Inflammatory macrophage treated with lipopolysaccharide for 4 hours (primary cell): ENCODE measurements around the gene PDHX.
"Not testable (repeated sequence)": the region's sequence is repeated elsewhere in the genome, so short reads cannot be mapped to it uniquely, and the experiment has no call there.

Experiments
- DNase-seq: peaks from one replicate; pipeline ENCODE4 v3.0.0-alpha.2; 2020

Gene PDHX

DNA sequence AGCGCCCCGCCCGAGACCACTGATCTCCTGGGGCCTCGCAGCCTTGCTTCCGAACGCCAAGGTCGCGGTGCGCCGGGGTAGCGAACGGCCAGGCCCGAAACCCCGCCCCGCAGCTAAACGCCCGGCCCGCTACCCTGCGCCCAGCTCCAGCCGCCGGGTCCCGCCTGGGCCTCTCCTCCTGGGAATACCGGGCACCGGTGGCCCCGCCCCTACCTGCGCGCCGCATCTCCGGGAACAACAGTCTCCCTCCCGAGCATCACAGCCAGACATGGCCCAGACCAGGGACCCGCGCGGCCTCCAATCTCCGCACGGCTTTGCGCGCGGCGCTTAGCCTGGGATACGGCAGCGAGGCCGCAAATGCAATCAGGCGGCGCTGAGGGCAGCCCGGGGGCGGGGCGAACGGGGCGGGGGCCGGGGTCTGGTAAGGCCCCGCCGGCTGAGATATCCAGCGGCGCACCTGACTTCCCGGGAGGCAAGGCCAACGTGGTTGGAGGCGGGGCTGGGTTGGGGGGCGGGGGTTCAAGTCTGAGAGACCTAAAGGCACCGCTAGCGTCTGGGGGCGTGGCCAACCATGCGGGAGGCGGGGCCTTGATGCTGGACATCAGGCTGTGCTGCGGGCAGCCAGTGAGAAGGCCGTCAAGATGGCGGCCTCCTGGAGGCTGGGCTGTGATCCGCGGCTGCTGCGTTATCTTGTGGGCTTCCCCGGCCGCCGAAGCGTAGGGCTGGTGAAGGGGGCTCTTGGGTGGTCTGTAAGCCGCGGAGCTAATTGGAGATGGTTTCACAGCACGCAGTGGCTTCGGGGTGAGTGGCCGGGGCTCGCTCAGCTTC is at the start of gene PDHX, which contains the start of gene APIP:
PDHX (plus strand) TSS at position 604 of the 828 bp plus-strand sequence; CDS start at position 642, 38 bp downstream.
APIP (minus strand) TSS at position 365 of the 828 bp plus-strand sequence; CDS start at position 270, 95 bp downstream.
- peak; percentile 99 for DNase-seq

DNA sequence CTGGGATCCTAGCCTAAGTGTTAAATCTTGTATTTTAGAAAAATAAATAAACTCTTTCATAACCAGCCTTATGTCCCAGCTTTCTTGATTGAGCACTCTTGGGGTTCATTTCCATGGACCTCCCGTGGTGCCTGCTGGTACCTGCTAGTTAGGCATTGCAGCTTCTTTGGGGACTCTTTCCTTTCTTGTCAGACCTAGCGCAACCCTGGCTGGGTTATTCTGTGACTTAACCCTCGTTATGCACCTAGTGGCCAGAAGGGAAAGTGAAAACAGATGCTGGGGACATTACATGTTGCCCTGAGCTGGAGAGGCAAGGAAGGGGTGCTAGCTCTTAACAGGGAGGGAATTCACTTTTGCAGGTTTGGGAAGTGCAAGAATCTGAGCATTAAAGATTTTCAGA is 47.0 kb upstream of the PDHX start:
- DNase-seq: no peak

DNA sequence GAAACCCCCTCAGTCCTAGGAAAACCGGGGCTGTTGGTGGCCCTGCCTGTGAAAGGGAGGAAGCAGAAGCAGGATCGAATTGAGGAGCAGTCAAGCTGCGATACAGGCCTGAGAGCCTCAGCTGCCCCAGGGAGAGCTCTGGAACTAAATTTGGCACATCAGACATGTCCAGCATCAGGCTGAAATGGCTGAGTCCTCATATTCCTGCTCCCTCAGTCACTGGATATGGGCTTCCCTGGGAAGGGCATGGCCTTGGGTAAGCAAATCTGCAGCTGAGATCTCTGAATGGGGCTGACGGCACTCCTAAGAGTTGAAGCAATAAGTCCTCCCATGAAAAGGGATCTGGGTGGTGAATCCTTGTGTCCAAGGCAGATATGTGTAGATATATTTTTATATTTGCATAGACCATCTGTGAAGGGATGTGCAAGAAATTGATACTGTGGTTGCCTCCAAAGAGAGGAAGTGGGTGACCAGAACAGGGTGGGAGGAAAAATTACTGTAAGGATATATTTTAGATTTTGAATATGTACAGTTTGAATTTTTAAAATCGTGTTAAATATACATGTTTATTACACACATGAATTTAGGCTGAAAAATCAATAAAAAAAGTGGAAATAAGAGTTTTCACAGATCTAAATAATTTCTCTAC is 45.7 kb upstream of the PDHX start:
- no peak for DNase-seq

DNA sequence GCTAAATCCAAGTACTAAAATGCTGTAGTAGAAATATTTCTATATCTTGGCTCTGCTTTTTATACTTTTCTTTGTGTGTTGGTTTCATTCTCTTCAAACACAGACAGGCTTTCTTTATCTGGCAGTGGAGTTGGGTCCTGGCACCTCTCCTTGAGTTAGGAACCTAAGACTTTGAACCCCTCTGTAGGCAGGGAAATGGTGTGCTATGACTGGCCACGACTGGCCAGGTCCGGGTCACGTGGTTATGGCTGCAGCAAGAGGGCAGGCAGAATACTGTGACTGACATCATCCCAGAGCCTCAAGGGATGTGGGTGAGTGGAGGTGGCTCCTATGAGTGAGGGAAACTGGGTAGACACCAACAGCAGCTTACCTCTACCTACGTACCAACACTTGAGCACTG is 42.2 kb upstream of the PDHX start:
- no peak for DNase-seq

DNA sequence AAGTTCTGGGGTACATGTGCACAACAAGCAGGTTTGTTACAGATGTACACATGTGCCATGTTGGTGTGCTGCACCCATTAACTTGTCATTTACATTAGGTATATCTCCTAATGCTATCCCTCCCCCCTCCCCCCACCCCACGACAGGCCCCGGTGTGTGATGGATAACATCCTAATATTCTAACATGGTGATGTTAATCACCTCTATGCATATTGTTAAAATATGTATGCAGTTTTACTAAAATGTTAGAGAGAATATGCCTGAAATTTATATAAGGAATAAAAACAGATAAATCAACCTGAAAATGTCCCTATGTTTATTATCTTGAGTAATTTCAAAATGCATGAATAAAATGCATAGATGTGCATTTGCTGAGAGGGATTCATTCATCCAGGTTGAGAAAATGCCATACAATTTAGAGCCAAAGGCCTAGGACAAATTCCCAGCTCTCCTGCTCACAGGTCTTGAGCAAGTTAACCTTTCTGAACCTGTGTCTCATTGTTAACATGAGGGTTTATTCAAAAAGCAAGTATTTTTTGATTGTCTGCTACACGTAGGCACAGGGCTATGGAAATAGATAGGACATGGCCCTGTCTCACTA is 38.9 kb upstream of the PDHX start:
- DNase-seq: no peak

DNA sequence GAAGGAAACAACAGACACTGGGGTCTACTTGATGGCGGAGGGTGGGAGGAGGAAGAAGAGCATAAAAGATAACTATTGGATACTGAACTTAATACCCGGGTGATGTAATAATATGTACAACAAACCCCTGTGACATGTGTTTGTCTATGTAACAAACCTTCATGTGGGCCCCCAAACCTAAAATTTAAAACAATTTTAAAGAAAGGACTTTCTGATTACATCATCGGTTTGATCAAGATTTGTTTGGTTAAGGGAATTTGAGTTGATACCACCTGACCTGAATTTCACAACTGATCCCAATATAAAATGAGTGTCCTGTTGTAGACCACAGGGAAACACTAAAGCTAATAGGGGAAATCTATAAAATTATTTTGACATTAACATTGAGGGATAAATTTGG is 34.5 kb upstream of the PDHX start:
- no peak for DNase-seq

DNA sequence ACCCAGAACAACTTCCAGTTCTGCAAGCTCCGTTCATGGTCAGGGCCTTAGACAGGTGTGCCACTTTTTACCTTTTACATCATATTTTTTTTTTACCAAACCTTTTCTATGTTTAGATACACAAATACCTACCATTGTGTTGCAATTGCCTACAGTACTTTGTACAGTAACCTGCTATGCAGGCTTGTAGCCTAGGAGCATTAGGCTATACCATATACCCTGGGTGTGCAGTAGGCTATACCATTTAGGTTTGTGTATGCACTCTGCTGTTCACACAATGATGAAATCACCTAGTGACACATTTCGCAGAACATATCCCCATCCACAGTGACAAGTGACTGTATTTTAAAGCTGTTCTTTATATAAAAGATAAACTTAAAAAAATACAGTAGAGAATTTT is 29.8 kb upstream of the PDHX start:
- no peak for DNase-seq

DNA sequence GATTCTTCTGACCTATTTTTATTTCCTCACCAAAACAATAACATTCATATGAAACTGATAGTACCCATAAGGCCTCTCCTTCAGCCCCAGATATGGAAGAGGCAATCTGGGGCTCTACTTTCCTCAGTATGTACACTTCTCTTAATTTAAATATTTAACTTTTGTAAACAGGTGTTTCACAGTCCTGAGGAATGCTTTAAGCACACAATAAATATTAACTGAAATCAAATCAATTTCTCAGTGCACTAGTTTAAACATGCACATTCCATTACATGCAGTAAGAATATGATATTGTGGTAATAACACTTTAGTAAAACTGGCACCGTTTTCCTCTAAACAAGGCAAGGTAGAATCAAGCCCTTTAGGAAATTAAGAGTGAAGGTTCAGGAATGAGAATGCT is 29.2 kb upstream of the PDHX start:
- no peak for DNase-seq

DNA sequence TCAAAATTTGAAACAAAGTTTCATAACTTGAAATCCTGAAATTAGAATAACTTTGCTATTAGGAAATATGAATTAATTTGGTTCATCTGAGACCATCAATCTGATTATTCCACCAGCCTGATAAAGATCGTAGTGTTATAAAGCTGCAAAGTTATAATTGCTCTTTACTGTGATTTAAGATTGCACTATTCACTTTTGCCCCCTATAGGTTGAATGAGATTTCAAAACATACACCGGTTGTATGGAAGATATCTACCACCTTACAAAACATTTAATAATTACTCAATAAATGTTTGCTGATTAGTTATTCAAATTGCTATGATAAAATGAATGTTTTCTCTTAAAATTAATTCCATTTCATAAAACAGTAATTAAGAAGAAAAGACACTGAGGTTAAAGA is 26.3 kb upstream of the PDHX start:
- DNase-seq: no peak

DNA sequence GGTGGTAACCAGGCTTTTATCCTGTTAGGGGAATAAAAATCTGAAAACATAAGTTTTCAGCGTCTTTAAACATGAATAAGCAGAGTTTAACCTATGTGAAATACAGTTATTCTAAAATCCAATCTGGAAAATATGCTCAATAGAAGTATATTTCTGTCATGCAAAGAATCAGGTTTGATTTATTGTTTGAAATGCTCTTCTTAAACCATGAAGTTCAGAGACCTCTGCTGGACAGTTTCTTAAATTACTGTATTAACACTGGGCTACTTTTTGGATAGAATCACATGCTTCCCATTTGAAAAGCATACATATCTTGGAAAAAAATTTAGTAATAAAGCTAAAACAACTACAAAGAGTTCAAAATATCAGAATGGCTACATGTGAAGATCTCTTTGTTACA is 25.6 kb upstream of the PDHX start:
- DNase-seq: peak; percentile 61

DNA sequence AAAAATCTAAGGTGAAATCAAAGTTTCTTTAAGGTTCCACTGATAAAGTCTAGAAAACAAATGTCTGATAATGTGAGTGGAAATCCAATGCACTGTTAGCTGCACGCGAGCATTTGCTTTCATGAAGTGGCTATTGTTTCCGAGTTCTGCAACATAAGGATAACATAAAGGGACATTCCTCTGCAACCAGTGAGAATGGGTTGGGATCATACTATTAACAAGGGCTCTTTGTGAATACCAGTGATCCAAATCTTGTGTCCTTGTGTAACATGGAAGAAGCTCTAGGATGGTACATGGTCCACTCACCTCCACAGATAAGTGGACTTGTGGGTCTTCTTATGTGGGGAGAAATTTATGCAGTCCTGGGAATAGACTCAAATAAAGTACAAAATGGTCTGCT is 24.8 kb upstream of the PDHX start:
- no peak for DNase-seq

DNA sequence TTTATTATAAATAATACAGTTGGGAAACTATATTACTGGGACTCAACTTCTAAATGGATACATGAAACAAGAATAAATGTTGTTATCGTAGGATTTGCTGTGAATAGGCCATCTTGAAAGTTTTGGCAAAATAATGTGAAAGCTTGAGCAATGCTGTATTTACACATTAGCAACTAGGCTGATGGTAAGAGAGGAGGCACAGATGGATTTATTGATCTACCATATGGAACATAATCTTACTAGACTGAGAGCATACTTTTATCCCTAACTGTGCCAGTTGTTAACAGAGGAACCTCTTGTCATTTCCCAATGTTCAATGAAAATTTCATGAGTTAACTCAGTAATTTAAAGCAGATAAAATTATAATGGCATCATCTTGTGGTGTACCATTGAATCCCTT is 23.0 kb upstream of the PDHX start:
- no peak for DNase-seq

DNA sequence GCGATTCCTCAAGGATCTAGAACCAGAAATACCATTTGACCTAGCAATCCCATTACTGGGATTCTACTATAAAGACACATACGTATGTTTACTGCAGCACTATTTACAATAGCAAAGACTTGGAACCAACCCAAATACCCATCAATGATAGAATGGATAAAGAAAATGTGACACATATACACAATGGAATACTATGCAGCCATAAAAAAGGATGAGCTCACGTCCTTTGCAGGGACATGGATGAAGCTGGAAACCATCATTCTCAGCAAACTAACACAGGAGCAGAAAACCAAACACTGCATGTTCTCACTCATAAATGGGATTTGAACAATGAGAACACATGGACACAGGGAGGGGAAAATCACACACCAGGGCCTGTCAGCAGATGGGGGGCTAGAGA is 20.2 kb upstream of the PDHX start:
- not testable (repeated sequence) for DNase-seq

DNA sequence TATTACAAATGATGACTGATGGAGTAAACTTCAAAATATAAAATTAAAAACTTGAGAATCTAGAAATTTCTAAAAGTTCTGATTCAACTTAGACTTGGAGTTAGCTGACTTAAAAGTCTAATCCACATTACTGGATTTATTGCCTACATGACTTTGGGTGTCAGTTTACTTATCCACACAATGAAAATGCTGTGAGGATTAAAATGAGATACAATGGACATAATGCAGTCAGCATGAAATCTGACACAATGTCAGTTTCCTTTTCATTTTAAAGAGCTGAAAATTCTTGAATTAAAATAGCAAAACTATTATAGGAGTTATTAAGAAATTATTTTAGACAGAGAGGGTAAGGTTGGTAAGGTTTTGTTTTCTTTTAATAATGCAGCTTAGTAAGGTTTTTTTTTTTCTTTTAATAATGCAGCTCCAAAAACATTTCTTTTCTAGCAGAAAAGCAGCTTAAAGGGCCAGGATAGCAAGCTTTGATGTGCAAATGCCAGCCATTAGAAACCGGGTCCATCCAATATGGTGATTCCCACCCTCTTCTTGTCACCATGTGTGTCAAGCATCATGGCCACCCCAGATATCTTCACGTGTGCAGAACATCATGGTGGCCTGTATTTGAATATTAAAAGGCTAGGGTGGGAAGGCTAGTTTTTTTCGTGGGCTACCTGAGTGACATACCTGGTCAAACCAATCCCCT is 19.1 kb upstream of the PDHX start:
- no peak for DNase-seq

DNA sequence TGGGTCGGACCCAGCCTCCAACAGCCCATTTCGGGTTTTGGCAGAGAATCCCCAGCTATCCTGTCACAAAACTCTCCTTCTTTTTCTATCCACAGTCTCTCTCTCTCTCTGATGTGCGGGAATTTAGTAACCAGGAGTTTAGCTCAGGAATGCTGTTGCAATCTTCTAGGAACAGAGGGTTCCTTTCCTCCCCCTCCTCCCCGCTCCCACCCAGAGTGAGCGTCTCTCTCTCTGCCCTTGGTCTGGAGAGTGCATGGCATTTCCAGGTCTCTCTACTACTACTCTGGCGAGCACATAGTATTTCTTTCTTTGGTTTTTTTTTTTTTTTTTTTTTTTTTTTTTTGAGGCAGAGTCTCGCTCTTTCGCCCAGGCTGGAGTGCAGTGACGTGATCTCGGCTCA is 17.9 kb upstream of the PDHX start:
- no peak for DNase-seq

DNA sequence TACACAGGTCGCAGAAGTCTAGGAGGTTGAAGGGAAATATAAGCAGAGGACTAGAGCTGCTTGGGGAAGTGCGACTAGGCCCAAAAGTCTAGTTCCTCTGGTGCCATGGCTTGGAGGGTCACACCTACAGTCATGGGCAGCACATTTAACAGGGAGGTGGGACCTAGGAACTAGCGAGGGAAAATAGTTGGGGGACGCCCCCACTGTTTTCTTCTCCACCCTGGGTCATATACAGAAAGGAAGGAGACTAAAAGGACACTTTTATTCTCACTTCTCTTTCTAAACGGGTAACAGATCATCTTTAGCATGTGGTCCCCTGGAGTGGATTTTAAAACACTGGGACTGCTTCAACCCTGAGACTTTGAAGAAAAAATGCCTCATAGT is 16.8 kb upstream of the PDHX start:
- no peak for DNase-seq

DNA sequence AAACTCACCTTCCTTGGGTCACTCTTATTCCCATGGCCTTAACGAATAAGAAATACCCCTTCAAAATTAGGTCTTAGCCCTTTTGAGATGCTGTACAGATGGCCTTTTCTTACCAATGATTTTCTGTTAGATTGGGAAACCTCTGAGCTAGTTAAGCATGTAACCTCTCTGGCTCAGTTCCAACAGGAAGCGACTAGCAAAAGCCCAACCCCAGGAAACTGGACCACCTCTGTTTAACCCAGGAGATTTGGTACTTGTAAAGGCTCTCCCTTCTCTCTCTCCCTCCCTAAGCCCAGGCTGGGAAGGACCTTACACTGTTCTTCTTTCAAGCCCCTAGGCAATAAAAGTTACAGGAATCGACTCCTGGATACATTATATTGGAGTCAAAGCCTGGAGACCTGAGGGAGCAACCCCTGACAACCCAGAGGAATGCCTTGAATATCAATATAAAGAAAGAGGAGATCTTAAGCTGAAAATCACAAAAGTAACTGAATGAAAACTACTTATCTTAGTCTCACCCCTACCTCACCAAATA is 11.9 kb upstream of the PDHX start:
- peak; percentile 10 for DNase-seq

DNA sequence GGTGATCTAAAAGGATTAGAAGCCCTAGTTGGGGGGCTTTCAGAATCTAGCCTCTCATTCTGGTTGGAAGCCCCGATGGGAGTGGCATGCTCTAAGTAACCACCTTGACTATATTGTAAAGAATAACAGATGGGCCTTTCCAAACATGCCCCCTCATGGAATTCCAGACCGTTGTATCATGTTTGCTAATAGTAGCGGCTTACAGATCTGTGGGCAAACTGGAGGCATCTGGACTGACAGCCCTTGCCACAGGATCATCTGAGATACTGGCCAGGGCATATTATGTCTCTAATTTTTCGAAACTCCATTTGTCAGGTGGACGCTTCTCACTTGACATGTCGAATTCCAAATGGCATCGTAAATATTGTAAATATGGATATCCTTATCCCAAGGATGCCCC is 10.8 kb upstream of the PDHX start:
- no peak for DNase-seq

DNA sequence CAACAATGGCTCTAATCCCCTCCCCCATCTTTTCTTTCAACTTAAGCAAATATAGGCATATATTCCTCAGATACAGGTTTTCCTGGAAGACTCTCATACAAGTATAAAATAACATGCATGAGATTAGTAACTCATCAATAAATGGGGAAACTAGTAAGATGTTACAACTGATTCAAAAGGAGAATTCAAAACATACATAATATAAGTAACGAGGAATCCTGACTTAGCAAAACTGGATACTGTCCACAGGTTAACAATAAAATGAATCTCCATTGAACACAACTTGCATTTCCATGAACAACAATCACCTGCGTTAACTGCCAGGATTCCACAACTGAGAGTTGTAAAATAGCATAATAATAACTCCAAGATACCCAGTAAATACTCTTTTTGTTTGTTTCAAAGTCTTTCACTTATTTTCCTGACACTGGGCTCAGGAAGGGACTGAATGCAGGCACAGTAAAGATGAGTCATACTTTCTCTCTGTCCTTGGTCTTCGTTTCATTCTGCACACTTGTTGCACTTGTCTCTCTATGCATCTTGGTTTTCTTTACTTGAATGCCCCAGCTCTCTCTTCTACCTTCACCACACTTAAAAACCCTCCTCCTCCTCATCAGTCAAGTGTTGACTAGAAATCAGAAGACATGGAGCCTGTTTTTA is 8.4 kb upstream of the PDHX start:
- DNase-seq: no peak

DNA sequence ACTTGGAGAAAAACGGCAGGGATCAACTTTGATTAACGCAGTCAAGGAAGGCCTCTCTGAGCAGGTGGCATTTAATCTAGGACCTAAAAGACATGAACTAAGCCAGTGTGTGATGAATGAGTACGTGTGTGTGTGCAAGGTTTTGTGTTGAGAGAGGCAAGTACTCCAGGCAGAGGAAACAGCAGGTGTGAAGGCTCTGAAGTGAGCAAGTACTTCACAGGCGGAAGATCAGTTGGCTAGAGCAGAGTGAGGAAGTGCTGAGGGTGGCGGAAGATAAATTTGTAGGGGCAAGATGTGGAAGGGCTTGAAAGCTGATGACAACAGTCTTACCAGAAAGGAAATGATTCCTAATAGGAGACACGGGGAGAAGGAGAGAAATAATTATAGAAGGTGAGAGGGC is 7.0 kb upstream of the PDHX start:
- no peak for DNase-seq

DNA sequence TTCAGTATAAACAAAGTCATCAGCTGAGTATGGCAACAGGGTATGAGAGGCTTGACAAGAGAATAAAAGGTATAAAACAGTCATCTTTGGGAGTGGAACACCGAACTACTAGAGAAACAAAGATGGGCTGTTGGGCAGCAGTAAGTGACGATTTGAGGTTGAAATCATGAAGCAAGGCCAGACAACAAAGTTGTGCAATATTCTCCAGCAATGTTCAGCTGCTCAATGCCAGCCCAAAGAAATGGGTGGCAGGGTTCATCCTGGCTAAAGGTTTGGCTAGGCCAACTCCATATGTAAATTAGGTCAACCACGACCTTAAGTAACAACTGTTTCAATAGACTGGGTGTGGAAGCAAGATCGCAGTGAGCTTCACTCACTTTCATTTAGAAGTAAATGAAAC is 6.5 kb upstream of the PDHX start:
- DNase-seq: peak; percentile 92

DNA sequence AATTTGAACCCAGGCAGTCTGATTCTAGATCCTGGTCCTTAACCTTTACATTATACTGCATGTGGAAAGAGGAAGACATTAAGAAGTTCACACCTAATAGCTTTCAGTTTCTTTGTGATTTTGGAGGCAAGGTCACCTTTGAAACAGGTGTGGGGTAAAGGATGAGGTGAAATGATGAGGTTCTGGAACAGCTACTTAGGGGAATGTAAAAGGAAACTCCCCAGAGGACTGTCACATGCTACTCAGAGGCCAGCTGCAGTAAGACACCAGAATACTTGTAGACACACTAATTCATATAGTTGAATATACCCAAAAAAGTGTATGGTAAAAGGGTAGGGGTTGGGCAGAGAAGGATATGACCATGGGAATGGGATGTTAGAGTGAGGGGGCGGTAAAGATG is 5.6 kb upstream of the PDHX start:
- peak; percentile 10 for DNase-seq

DNA sequence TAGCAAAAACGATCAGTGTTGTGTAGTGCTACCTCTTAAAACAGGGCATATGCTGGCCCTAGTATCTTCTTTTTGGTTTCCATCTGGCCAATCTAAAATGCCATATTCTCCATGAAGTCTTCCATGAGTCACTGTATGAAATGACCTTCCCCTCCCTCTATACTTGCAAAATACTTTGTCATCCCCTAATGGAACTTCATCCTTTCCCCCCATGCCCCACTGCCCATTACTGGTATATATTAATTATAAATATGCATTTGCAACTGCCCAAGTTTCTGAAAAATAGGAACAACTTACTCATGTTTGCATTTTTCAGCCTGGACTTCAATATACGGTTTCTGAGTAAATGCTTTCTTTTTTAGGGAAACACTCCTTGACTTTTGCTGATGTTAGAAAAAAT is 4.7 kb upstream of the PDHX start:
- peak; percentile 46 for DNase-seq
